NCI-H345 (cell line): Measurements from ENCODE around the gene OPRD1.

Source experiments
- DNase-seq: peaks from one replicate; lab custom pipeline; 2025; lab: John Stamatoyannopoulos, UW

Gene OPRD1

DNA sequence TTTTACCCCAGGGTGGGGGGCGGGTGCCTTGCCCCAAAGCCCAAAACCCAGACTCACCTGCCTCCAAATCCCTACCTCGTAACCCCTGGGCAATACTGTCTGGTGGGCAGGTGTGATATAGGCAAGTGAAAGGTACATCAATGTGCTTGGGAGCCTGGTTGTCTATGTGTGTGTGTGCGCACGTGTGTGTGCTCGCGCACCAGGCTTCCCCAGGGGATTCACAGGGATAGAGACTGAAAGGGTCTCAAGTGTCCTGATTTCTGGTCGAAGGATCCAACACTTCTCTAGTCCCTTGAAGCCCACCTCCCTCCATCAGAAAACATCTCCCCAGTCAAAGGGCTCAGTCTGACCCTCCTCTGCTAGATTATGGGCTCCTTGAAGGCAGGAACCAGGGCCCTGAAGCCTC lies 73.5 kb downstream of the OPRD1 start:
- DNase-seq, result no peak

- DNase-seq, result no peak
Measured at GRCh38 chr1:28885977-28886730, 74.2 kb downstream of the OPRD1 start.

DNA sequence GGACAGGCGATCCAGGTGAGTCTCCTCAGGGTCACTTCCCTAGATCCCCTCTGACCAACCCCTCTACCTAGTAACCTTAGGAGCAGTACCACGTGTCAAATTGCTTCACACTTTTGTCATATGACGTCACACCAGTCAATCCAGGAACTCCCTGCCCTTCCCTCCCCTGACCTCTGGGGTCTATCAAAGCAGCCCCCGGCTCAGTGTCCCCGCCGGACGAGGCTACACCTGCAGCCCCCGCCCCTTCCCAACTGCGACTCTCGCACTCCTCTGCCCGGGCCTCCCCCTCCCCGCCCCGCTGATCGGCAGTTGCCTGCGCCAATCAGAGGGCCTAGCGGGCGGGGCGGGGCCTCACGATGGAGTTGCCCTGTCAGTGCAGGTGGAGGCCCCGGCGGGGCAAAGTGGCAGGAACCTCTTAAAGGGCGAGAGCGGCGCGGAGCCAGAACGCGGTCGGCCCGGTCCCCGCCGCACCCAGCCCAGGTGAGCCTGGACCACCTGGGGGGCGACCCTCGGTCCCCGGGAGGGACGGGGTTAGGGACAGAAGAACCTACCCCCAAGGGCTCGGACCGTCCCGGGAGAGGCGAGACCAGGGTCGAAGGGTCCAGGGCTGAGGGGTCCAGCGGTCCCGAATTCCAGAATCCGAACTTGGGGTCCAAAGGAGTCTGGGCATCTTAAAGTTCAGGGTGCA lies 74.9 kb downstream of the OPRD1 start:
- peak; percentile 86 for DNase-seq

DNA sequence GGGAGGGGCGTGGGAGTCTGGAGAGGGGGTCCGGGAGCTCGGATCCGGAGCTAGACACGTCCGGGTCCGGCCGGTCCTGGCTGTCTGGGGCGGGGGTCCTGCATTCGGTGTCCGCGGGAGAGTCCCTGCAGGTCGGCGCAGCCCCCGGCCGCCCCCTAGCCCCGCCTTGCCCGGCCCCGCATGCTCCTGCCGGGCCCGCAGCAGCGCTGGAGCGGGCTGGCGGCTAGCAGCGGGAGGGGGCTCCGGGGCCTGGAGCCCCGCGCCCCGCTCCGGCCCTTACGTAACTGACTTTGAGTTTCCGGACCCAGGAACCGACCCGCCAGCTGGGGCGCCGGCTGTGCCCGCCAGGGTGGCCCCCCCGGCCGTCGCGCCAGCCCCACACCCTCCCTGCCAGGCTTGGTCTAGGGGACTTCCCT lies 75.5 kb downstream of the OPRD1 start:
- DNase-seq, result peak; percentile 16

DNA sequence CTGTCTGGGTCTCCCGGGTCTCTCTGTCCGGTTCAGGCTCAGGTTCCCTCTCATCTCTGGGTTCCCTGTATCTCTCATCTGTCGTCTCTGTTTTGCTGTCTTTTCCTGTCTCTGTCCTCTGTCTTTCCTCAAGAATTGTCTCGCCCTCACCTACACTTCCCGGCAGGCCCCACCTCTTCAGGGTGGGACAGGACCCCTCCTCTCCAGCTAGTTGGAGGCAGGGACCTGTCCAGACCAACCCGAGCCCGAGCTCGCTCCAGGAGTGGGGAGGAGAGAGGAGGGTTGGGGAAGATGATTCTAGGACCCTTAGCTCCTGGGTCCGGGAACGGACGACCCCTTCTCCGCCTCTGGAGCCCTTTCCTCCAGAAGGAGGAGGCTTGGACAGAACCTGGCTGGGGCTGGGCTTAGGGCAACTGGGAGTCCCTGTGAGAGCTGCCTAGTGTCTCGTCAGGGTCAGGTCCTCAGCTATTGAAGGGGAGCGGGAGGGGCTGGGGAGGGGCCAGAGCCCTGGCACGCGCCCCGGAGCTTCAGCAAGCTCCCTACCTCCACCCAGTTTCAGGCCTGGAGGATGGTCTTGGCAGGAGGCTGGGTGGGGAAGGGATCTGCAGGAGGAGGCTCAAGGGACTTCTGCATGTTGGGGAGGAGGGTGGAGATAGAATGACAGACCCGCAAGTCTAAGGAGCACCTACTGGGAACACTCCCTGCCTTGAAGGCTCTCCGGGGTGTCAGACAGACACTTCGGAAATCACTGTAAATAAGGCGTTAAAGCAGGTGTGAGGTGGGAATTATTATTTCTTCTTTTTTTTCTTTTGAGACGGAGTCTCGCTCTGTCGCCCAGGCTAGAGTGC lies 76.1 kb downstream of the OPRD1 start:
- DNase-seq, result no peak

DNA sequence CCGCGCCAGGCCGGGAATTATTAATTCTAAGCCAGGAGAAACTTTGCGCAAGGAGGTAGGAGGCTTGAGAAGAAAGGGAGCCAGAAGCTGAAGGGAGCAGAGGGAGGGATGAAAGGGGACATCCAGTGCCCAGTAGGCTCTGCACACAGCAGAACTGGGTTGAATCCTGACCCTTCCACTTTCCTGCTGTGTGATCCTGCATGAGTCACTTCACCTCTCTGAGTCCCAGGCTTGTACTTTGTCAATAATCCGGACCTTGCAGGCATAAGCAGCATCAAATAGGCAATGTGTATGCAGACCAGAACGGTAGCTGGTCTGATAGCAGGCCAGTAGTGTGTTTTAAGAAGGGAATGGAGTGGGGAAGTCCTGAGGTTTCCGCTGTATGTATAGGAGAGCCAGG lies 76.9 kb downstream of the OPRD1 start:
- DNase-seq, result no peak

GRCh38 chr1:28889357-28889756 lies 77.4 kb downstream of the OPRD1 start:
- no peak for DNase-seq

GRCh38 chr1:28890435-28890834 lies 78.5 kb downstream of the OPRD1 start:
- no peak for DNase-seq

DNA sequence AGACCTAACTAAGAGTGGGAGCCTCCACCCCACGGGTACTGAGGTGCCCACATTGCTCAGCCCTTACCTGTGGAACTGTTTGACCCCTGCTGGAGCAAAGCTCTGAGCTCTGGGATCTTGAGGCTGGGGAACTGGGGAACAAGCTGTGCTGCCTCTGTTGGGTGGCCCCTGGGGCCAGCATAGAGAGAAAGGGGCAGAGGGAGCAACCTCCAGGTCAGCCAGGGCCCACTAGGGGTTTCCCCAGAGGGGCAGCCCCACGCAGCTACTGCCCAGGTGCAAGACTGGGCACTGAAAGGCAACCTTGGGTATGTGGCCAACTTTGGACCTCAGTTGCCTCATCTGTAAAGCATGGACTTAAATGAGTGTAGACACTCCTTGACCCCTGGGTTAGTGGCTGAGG lies 78.9 kb downstream of the OPRD1 start:
- no peak for DNase-seq

- DNase-seq, result no peak
Measured at GRCh38 chr1:28891256-28891655, 79.3 kb downstream of the OPRD1 start.

DNA sequence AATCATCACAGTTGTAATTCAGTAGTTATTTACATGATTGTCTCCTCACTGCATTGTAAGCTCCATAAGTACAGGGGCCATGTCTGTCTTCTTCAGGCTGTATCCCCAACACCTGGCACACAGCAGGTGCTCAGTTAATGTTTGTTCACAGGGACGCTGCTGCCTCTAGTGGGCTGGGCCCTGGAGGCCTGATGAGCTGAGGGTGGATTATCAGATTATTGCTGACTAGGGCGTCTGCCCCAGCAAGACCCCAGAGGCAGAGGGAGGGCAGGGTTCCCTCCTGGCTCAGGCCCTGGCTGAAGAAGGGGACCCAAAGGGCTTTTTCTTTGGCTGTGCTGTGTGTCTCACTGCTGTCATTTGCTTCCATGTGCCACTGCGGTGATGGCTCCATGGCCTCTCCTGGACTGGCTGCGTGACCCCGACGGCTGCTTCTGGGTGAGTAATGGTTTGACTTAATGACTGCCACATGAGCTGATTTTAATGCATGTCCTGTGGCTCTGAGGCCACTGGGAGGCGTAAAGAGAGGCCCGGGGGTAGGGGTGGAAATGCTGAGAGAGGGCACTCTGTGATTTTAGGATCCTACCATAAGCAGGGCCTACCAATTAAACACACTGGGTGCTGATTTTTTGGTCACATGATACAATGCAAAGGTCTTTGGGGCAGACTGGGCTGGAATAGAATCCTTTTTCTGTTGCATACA lies 81.6 kb downstream of the OPRD1 start:
- no peak for DNase-seq

DNA sequence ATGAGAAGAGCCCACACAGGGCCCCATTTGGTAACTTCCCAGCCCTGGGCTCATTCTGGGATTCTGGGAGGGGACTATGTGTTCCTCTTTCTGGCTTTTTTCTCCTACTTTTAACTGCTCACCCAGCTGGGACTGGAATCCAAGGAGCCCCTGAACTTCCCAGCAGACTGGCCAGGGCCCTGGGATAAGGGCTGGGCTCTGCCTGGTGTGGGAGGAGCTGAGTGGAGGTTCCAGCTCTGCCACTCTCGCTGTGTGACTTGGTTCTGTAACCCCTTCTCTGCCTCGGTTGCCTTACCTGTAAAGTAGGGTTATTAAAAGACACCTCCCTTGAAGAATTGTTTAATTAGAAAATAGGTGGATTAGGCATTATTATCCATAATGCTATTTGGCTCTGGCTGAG lies 82.8 kb downstream of the OPRD1 start:
- no peak for DNase-seq

- DNase-seq, result no peak
Measured at GRCh38 chr1:28895896-28896608, 84.1 kb downstream of the OPRD1 start.

DNA sequence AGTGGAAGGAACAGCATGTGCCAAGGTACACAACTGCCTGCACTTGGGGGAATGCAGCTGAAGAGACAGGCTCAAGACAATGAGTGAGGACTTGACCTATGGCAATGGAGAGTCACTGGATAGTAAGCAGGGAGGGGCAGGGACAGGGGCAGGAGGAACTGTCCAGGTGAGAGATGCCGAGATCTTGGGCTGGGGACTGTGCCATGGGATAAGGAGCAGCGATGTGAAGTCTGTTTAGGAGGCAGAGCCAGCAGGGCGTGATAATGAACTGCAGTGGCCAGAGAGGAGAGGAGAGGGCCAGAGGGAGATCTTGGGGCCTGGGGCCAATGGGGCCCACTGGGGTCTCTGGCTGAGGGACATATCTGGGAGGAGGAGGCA lies 84.6 kb downstream of the OPRD1 start:
- no peak for DNase-seq

DNA sequence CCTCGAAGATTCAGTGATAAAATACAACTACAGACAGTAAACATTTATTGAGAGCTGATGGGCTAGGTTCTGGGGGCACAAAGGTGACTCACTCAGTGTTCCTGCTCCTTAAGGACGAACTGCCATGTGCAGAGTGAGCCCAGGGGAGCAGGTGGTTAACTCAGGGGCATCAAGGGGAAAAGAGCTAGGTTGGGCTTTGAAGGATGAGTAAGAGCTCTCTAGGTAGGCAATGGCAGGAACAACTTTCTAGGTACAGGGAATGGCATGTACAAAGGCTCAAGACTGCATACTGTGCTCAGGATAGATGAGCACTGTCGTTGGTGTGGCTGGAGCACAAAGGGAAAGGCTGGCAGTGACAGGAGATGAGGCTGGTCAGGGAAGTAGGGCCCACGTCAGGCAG lies 85.8 kb downstream of the OPRD1 start:
- DNase-seq, result no peak

DNA sequence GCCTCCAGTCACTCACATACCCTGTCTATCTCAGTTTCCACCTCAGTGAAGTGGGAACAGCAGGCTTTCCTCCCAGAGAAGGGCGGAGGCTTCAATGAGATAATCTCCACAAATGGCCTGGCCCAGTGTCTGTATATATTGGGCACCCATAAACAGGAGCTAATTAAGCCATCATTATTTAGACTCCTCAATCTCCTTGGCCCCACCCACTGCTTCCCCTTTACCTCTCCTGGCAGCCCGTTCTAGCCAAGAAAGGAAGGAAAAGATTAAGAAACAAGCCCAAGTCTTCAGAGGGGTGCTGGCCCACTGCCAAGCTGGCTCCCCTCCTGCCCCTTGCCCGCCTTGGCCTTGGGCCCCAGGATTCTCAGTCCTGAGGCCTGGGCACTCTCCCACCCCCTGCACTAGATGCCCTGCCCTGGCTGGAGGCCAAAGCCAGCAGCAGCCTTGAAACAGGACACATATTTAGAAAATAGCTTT lies 86.5 kb downstream of the OPRD1 start:
- no peak for DNase-seq

DNA sequence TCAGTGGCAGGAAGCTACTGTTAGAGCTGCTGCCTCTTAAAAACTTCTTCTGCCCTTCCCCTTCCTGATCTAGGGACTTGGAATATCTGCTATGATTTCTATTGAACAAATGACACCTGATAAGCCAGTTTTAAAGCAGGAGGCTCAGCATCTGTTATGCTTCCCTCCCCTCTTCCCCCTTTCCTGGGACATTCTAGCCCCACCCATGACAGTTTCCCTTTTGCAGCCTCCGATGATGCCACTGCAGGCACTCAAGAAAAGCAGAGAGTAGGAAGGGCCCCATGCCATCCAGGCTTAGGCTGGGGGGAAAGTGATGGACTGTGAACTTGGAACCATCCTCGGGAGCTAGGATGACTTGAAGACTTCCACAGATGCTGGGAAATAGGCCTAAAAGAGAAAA lies 87.3 kb downstream of the OPRD1 start:
- DNase-seq, result no peak

DNA sequence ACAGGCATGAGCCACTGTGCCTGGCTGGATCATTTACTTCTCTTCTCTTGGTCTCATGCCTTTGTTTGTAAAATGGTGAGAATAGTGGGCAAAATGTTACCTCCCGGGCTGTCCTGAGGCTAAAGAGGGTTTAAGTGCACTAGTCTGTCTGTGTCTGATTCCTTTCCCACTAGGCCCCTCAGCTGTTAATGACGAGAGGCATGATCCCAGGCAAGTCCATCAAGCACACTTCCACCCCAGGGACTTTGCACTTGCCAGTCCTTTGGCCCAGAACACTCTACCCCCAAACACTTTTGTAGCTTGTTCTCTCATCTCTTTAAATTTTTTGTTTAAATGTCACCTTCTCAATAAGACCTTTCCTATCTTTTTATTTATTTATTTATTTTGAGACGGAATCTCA lies 88.6 kb downstream of the OPRD1 start:
- no peak for DNase-seq

DNA sequence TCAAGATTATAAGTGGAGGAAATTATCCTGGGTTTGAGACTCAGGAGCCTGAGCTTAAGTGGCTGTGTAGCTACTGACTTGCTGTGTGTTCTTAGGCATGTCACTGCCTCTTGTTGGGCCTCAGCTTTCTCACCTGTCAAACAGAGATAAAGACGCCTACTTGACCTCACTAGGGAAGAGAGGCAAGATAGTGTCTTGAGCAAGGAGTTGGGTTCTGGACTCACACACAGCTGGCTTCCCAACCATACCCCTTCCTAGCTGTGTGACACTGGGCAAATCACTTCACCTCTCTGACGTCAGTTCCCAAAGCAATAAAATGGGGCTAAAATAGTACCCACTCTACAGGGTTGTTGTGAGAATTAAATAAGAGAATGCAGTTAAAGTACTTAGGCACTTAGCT lies 90.8 kb downstream of the OPRD1 start:
- no peak for DNase-seq

GRCh38 chr1:28905921-28906666 lies 94.1 kb downstream of the OPRD1 start:
- no peak for DNase-seq

- no peak for DNase-seq
Measured at GRCh38 chr1:28909198-28909597, 97.2 kb downstream of the OPRD1 start.
